HCT116 (cell line): ENCODE measurements around the gene MAPK14.

ENCODE experiments used
- EZH2phosphoT487 ChIP-seq: fragments of 200-600 bp; IDR thresholded peaks from 2 replicates; pipeline ENCODE4 v1.6.1; 2018; ENCODE audit warnings: antibody characterized with exemption, borderline replicate concordance
- POLR2A ChIP-seq: IDR thresholded peaks from 2 replicates; pipeline ENCODE4 v1.7.0; 2011; ENCODE audit warnings: borderline replicate concordance; ENCODE audit not compliant: insufficient read depth, insufficient read length; ENCODE audit errors: extremely low read depth
- SRF ChIP-seq: IDR thresholded peaks from 2 replicates; pipeline ENCODE4 v1.6.1; 2012; ENCODE audit warnings: low read depth
- TF ChIP-seq, protein P1 (sequence below), 3 experiments: fragments of 200-600 bp in 1 of 3; sonication (generic) in 1 of 3; IDR thresholded peaks in 2 of 3; conservative IDR thresholded peaks in 1 of 3; 2 replicates each; pipeline ENCODE4 v1.5.1; 2012 to 2017; ENCODE audit warnings: low read depth in 2 of 3, low read length in 2 of 3, antibody characterized with exemption in 1 of 3, borderline replicate concordance in 1 of 3, control low read depth in 1 of 3, mild to moderate bottlenecking in 1 of 3, mixed read lengths in 1 of 3, mixed run types in 1 of 3, moderate library complexity in 1 of 3; ENCODE audit not compliant: insufficient read depth in 1 of 3
- TF ChIP-seq, protein P2 (sequence below): IDR thresholded peaks from 2 replicates; pipeline ENCODE4 v1.6.1; 2012; ENCODE audit warnings: low read depth
- TF ChIP-seq, protein P3 (sequence below): IDR thresholded peaks from 2 replicates; pipeline ENCODE4 v1.6.1; 2012

DNA sequence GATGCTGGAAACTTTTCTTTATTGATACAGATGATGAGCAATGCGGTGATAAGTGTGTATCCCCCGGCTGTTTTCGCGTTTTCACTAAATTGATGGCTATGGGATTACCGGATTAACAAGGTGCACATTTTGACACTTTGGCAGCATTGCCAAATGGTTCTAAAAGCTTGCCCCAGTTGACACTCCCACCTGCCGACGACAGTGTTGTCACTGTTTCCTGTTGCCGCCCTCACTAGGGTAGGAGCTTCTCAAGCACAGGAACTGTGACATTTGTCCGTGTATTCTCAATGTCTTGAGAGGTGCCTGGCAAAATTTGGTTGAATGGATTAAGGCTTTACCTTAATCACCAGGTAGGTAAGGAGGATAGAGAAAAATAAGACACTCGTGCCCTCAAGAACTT lies 92.9 kb downstream of the MAPK14 start:
- TF ChIP-seq EZH2phosphoT487, result no peak
- TF ChIP-seq, protein P1, sequence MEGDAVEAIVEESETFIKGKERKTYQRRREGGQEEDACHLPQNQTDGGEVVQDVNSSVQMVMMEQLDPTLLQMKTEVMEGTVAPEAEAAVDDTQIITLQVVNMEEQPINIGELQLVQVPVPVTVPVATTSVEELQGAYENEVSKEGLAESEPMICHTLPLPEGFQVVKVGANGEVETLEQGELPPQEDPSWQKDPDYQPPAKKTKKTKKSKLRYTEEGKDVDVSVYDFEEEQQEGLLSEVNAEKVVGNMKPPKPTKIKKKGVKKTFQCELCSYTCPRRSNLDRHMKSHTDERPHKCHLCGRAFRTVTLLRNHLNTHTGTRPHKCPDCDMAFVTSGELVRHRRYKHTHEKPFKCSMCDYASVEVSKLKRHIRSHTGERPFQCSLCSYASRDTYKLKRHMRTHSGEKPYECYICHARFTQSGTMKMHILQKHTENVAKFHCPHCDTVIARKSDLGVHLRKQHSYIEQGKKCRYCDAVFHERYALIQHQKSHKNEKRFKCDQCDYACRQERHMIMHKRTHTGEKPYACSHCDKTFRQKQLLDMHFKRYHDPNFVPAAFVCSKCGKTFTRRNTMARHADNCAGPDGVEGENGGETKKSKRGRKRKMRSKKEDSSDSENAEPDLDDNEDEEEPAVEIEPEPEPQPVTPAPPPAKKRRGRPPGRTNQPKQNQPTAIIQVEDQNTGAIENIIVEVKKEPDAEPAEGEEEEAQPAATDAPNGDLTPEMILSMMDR (IDR thresholded peaks at IDR 0.05 in 2 of 3, conservative IDR thresholded peaks at IDR 0.05 in 1 of 3; ENCODE audit: borderline replicate concordance in 1 of 3, insufficient read depth in 1 of 3, low read depth in 2 of 3, low read length in 2 of 3), result no peak
- TF ChIP-seq, protein P2, sequence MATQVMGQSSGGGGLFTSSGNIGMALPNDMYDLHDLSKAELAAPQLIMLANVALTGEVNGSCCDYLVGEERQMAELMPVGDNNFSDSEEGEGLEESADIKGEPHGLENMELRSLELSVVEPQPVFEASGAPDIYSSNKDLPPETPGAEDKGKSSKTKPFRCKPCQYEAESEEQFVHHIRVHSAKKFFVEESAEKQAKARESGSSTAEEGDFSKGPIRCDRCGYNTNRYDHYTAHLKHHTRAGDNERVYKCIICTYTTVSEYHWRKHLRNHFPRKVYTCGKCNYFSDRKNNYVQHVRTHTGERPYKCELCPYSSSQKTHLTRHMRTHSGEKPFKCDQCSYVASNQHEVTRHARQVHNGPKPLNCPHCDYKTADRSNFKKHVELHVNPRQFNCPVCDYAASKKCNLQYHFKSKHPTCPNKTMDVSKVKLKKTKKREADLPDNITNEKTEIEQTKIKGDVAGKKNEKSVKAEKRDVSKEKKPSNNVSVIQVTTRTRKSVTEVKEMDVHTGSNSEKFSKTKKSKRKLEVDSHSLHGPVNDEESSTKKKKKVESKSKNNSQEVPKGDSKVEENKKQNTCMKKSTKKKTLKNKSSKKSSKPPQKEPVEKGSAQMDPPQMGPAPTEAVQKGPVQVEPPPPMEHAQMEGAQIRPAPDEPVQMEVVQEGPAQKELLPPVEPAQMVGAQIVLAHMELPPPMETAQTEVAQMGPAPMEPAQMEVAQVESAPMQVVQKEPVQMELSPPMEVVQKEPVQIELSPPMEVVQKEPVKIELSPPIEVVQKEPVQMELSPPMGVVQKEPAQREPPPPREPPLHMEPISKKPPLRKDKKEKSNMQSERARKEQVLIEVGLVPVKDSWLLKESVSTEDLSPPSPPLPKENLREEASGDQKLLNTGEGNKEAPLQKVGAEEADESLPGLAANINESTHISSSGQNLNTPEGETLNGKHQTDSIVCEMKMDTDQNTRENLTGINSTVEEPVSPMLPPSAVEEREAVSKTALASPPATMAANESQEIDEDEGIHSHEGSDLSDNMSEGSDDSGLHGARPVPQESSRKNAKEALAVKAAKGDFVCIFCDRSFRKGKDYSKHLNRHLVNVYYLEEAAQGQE, result no peak
- no peak for TF ChIP-seq POLR2A
- TF ChIP-seq, protein P3, sequence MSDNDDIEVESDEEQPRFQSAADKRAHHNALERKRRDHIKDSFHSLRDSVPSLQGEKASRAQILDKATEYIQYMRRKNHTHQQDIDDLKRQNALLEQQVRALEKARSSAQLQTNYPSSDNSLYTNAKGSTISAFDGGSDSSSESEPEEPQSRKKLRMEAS, result no peak
- TF ChIP-seq SRF, result no peak
